Measurements from ENCODE around the gene PARK7.
"Not testable (repeated sequence)": the region's sequence is repeated elsewhere in the genome, so short reads cannot be mapped to it uniquely, and the experiment has no call there.

Gene PARK7

GRCh38 chr1:7960867-7961215 is 670 bp upstream of the PARK7 start:
- Histone ChIP-seq H3K9ac (ENCODE audit: low read depth, low read length) (peak overlapping the region; percentile 93), H3K27ac (ENCODE audit: low read length) (peak overlapping the region; percentile 96), H2AFZ (ENCODE audit: low read depth, low read length) (peak overlapping the region; percentile 94), H3K79me2 (ENCODE audit: insufficient read depth, low read length) (peaks cover 52% of the 10 kb centered on the region), H3K4me1 (ENCODE audit: insufficient read depth, low read length) (peaks cover 41% of the 10 kb centered on the region), H3K27me3 (ENCODE audit: insufficient read depth, low read length, poor library complexity) (no peaks in the 10 kb centered on the region), H3K4me3 (ENCODE audit: low read depth in 1 of 2, low read length in 2 of 2) (peak overlapping the region; percentile 93 to 96), H4K20me1 (ENCODE audit: insufficient read depth, low read length) (peaks cover under 1% of the 10 kb centered on the region; the same call in 1 of the 2 replicates), H3K4me2 (ENCODE audit: insufficient read depth, low read length) (peak overlapping the region; percentile 73), H3K36me3 (ENCODE audit: insufficient read depth, low read length) (peaks cover 33% of the 10 kb centered on the region), H3K9me3 (ENCODE audit: insufficient read depth, low read length, severe bottlenecking) (no peaks in the 10 kb centered on the region)
- no peak for ATAC-seq (ENCODE audit: insufficient read depth, low read depth)
- no peak for DNase-seq
- TF ChIP-seq EZH2 (IDR thresholded peaks at IDR 0.05; ENCODE audit: borderline replicate concordance, low read depth, low read length, severe bottlenecking), result no peak
- TF ChIP-seq CTCF (IDR thresholded peaks at IDR 0.05; ENCODE audit: borderline replicate concordance, extremely low read depth, low read length, poor library complexity, severe bottlenecking), result no peak

GRCh38 chr1:7962014-7962335 is 464 bp downstream of the PARK7 start:
- peaks cover 44% of the 10 kb centered on the region for H3K36me3 ChIP-seq (ENCODE audit: insufficient read depth, low read length)
- H3K4me1 ChIP-seq (ENCODE audit: insufficient read depth, low read length), result peaks cover 52% of the 10 kb centered on the region
- peak overlapping the region; percentile 93 for H3K9ac ChIP-seq (ENCODE audit: low read depth, low read length)
- peak overlapping the region; percentile 96 for H3K27ac ChIP-seq (ENCODE audit: low read length)
- no peaks in the 10 kb centered on the region for H3K9me3 ChIP-seq (ENCODE audit: insufficient read depth, low read length, severe bottlenecking)
- TF ChIP-seq EZH2 (IDR thresholded peaks at IDR 0.05; ENCODE audit: borderline replicate concordance, low read depth, low read length, severe bottlenecking) (no peak), CTCF (IDR thresholded peaks at IDR 0.05; ENCODE audit: borderline replicate concordance, extremely low read depth, low read length, poor library complexity, severe bottlenecking) (no peak)
- peaks cover 64% of the 10 kb centered on the region for H3K79me2 ChIP-seq (ENCODE audit: insufficient read depth, low read length)
- H4K20me1 ChIP-seq (ENCODE audit: insufficient read depth, low read length), result peaks cover 4% of the 10 kb centered on the region; the same call in 1 of the 2 replicates
- ATAC-seq (ENCODE audit: insufficient read depth, low read depth) (no peak), DNase-seq (no peak)
- H3K4me3 ChIP-seq (ENCODE audit: low read depth in 1 of 2, low read length in 2 of 2), result peak overlapping the region; percentile 93 to 96
- peak overlapping the region; percentile 62 for H3K4me2 ChIP-seq (ENCODE audit: insufficient read depth, low read length)
- H2AFZ ChIP-seq (ENCODE audit: low read depth, low read length), result peak overlapping the region; percentile 89
- H3K27me3 ChIP-seq (ENCODE audit: insufficient read depth, low read length, poor library complexity), result no peaks in the 10 kb centered on the region

- H2AFZ ChIP-seq (ENCODE audit: low read depth, low read length), result no peak overlapping the region
- peaks cover 53% of the 10 kb centered on the region for H3K36me3 ChIP-seq (ENCODE audit: insufficient read depth, low read length)
- no peak for ATAC-seq (ENCODE audit: insufficient read depth, low read depth)
- peak overlapping the region; percentile 62 for H3K4me2 ChIP-seq (ENCODE audit: insufficient read depth, low read length)
- H3K4me1 ChIP-seq (ENCODE audit: insufficient read depth, low read length), result peaks cover 55% of the 10 kb centered on the region
- H3K9me3 ChIP-seq (ENCODE audit: insufficient read depth, low read length, severe bottlenecking), result no peaks in the 10 kb centered on the region
- H4K20me1 ChIP-seq (ENCODE audit: insufficient read depth, low read length), result peaks cover 7% of the 10 kb centered on the region; the same call in 1 of the 2 replicates
- TF ChIP-seq CTCF (IDR thresholded peaks at IDR 0.05; ENCODE audit: borderline replicate concordance, extremely low read depth, low read length, poor library complexity, severe bottlenecking), result no peak
- TF ChIP-seq EZH2 (IDR thresholded peaks at IDR 0.05; ENCODE audit: borderline replicate concordance, low read depth, low read length, severe bottlenecking), result no peak
- peak overlapping the region; percentile 93 to 96 for H3K4me3 ChIP-seq (ENCODE audit: low read depth in 1 of 2, low read length in 2 of 2)
- H3K79me2 ChIP-seq (ENCODE audit: insufficient read depth, low read length), result peaks cover 72% of the 10 kb centered on the region
- no peak for DNase-seq
- H3K9ac ChIP-seq (ENCODE audit: low read depth, low read length), result peak overlapping the region; percentile 93
- H3K27ac ChIP-seq (ENCODE audit: low read length), result peak overlapping the region; percentile 96; the same call in 1 of the 2 replicates
- no peaks in the 10 kb centered on the region for H3K27me3 ChIP-seq (ENCODE audit: insufficient read depth, low read length, poor library complexity)
These were observed 1.3 kb downstream of the PARK7 start for GRCh38 chr1:7962636-7963377.

GRCh38 chr1:7963378-7963730 is 1.8 kb downstream of the PARK7 start:
- not testable (repeated sequence) for H3K27ac ChIP-seq (ENCODE audit: low read length); H4K20me1 ChIP-seq (ENCODE audit: insufficient read depth, low read length); ATAC-seq (ENCODE audit: insufficient read depth, low read depth); DNase-seq; H3K27me3 ChIP-seq (ENCODE audit: insufficient read depth, low read length, poor library complexity); H3K9me3 ChIP-seq (ENCODE audit: insufficient read depth, low read length, severe bottlenecking); H2AFZ ChIP-seq (ENCODE audit: low read depth, low read length)
- peak overlapping the region; percentile 62; the same call in 1 of the 2 replicates for H3K4me2 ChIP-seq (ENCODE audit: insufficient read depth, low read length)
- peaks cover 56% of the 10 kb centered on the region for H3K36me3 ChIP-seq (ENCODE audit: insufficient read depth, low read length)
- peaks cover 76% of the 10 kb centered on the region for H3K79me2 ChIP-seq (ENCODE audit: insufficient read depth, low read length)
- peaks cover 55% of the 10 kb centered on the region for H3K4me1 ChIP-seq (ENCODE audit: insufficient read depth, low read length)
- 0 out of 2 replicates have a peak overlapping the region, but pooled peaks have one; percentile 93 for H3K9ac ChIP-seq (ENCODE audit: low read depth, low read length)
- H3K4me3 ChIP-seq (ENCODE audit: low read depth in 1 of 2, low read length in 2 of 2), result peak overlapping the region in 1 of 2 experiments; percentile 93; a peak in 1 of 4 replicates

GRCh38 chr1:7963841-7964240 is 2.3 kb downstream of the PARK7 start:
- DNase-seq; H3K9ac ChIP-seq (ENCODE audit: low read depth, low read length); H3K9me3 ChIP-seq (ENCODE audit: insufficient read depth, low read length, severe bottlenecking); H4K20me1 ChIP-seq (ENCODE audit: insufficient read depth, low read length); H3K4me3 ChIP-seq (ENCODE audit: low read depth in 1 of 2, low read length in 2 of 2); ATAC-seq (ENCODE audit: insufficient read depth, low read depth); H2AFZ ChIP-seq (ENCODE audit: low read depth, low read length); H3K27me3 ChIP-seq (ENCODE audit: insufficient read depth, low read length, poor library complexity); H3K27ac ChIP-seq (ENCODE audit: low read length): not testable (repeated sequence)
- H3K36me3 ChIP-seq (ENCODE audit: insufficient read depth, low read length), result peaks cover 61% of the 10 kb centered on the region
- H3K4me1 ChIP-seq (ENCODE audit: insufficient read depth, low read length), result peaks cover 55% of the 10 kb centered on the region
- peak overlapping the region; percentile 44; the same call in 1 of the 2 replicates for H3K4me2 ChIP-seq (ENCODE audit: insufficient read depth, low read length)
- H3K79me2 ChIP-seq (ENCODE audit: insufficient read depth, low read length), result peaks cover 79% of the 10 kb centered on the region
